Measurements from ENCODE around the gene DELE1.

The DELE1 gene

GRCh38 chr5:141904551-141904950 is 19.1 kb upstream of the DELE1 start:
- Histone ChIP-seq H3K4me1 (no peaks in the 10 kb centered on the region), H3K9me3 (no peaks in the 10 kb centered on the region), H3K4me3 (no peak overlapping the region), H3K27me3 (ENCODE audit: low read depth) (peaks cover 10% of the 10 kb centered on the region), H3K36me3 (replicated peaks) (no peaks in the 10 kb centered on the region)
- no peak for DNase-seq (ENCODE audit: low spot score in 2 of 2)
- in situ Hi-C loops (cut with MboI; ENCODE audit: low sequenced_read_pairs) = no loop called here

GRCh38 chr5:141906517-141906916 is 17.2 kb upstream of the DELE1 start:
- H3K4me3 ChIP-seq = no peak overlapping the region
- no peaks in the 10 kb centered on the region for H3K4me1 ChIP-seq
- peaks cover 10% of the 10 kb centered on the region for H3K27me3 ChIP-seq (ENCODE audit: low read depth)
- no peaks in the 10 kb centered on the region for H3K36me3 ChIP-seq (replicated peaks)
- no peak for DNase-seq (ENCODE audit: low spot score in 2 of 2)
- no peaks in the 10 kb centered on the region for H3K9me3 ChIP-seq
- in situ Hi-C loops (cut with MboI; ENCODE audit: low sequenced_read_pairs) = no loop called here

- H3K4me3 ChIP-seq = no peak overlapping the region
- no peaks in the 10 kb centered on the region for H3K4me1 ChIP-seq
- in situ Hi-C loops (cut with MboI; ENCODE audit: low sequenced_read_pairs) = no loop called here
- peaks cover 10% of the 10 kb centered on the region for H3K27me3 ChIP-seq (ENCODE audit: low read depth)
- DNase-seq (ENCODE audit: low spot score in 2 of 2) = no peak
- H3K36me3 ChIP-seq (replicated peaks) = no peaks in the 10 kb centered on the region
- no peaks in the 10 kb centered on the region for H3K9me3 ChIP-seq
Observed at GRCh38 chr5:141906972-141907371, 16.7 kb upstream of the DELE1 start.

- in situ Hi-C loops (cut with MboI; ENCODE audit: low sequenced_read_pairs) = no loop called here
- DNase-seq (ENCODE audit: low spot score in 2 of 2) = no peak
- peaks cover 10% of the 10 kb centered on the region for H3K27me3 ChIP-seq (ENCODE audit: low read depth)
Observed at GRCh38 chr5:141908796-141909195, 14.9 kb upstream of the DELE1 start.

GRCh38 chr5:141909212-141909611 is 14.5 kb upstream of the DELE1 start:
- no peak overlapping the region for H3K4me3 ChIP-seq
- in situ Hi-C loops (cut with MboI; ENCODE audit: low sequenced_read_pairs) = no loop called here
- H3K36me3 ChIP-seq (replicated peaks) = no peaks in the 10 kb centered on the region
- peaks cover 10% of the 10 kb centered on the region for H3K27me3 ChIP-seq (ENCODE audit: low read depth)
- H3K4me1 ChIP-seq = peaks cover 5% of the 10 kb centered on the region
- H3K9me3 ChIP-seq = no peaks in the 10 kb centered on the region
- no peak for DNase-seq (ENCODE audit: low spot score in 2 of 2)

More at GRCh38 chr5:141908796-141909195, 14.9 kb upstream of the DELE1 start:
- no peak overlapping the region for H3K4me3 ChIP-seq
- peaks cover under 1% of the 10 kb centered on the region for H3K4me1 ChIP-seq
- no peaks in the 10 kb centered on the region for H3K36me3 ChIP-seq (replicated peaks)
- no peaks in the 10 kb centered on the region for H3K9me3 ChIP-seq

GRCh38 chr5:141910271-141910673 is 13.4 kb upstream of the DELE1 start:
- Histone ChIP-seq H3K4me3 (no peak overlapping the region), H3K36me3 (replicated peaks) (no peaks in the 10 kb centered on the region), H3K9me3 (no peaks in the 10 kb centered on the region), H3K4me1 (peaks cover 8% of the 10 kb centered on the region), H3K27me3 (ENCODE audit: low read depth) (peaks cover 10% of the 10 kb centered on the region)
- DNase-seq (ENCODE audit: low spot score in 2 of 2) = no peak
- in situ Hi-C loops (cut with MboI; ENCODE audit: low sequenced_read_pairs) = no loop called here

GRCh38 chr5:141913560-141914198 is 10.0 kb upstream of the DELE1 start:
- Histone ChIP-seq H3K36me3 (replicated peaks) (no peaks in the 10 kb centered on the region), H3K4me1 (peaks cover 8% of the 10 kb centered on the region), H3K9me3 (no peaks in the 10 kb centered on the region), H3K4me3 (peak overlapping the region; percentile 6; the same call in 1 of the 2 replicates), H3K27me3 (ENCODE audit: low read depth) (no peaks in the 10 kb centered on the region)
- in situ Hi-C loops (cut with MboI; ENCODE audit: low sequenced_read_pairs) = no loop called here
- DNase-seq (ENCODE audit: low spot score in 2 of 2) = no peak

- H3K27me3 ChIP-seq (ENCODE audit: low read depth) = no peaks in the 10 kb centered on the region
- H3K4me3 ChIP-seq = peak overlapping the region; percentile 6; the same call in 1 of the 2 replicates
- no peaks in the 10 kb centered on the region for H3K36me3 ChIP-seq (replicated peaks)
- no peaks in the 10 kb centered on the region for H3K9me3 ChIP-seq
- peaks cover 8% of the 10 kb centered on the region for H3K4me1 ChIP-seq
- peak in 1 of 2 experiments; percentile 67 for DNase-seq (ENCODE audit: low spot score in 2 of 2)
- in situ Hi-C loops (cut with MboI; ENCODE audit: low sequenced_read_pairs) = no loop called here
Observed at GRCh38 chr5:141914199-141914743, 9.4 kb upstream of the DELE1 start.

- Histone ChIP-seq H3K36me3 (replicated peaks) (no peaks in the 10 kb centered on the region), H3K4me3 (no peak overlapping the region), H3K4me1 (peaks cover 8% of the 10 kb centered on the region), H3K9me3 (no peaks in the 10 kb centered on the region), H3K27me3 (ENCODE audit: low read depth) (no peaks in the 10 kb centered on the region)
- DNase-seq (ENCODE audit: low spot score in 2 of 2) = no peak
- in situ Hi-C loops (cut with MboI; ENCODE audit: low sequenced_read_pairs) = no loop called here
Observed at GRCh38 chr5:141914797-141915196, 8.9 kb upstream of the DELE1 start.

GRCh38 chr5:141915881-141916336 is 7.8 kb upstream of the DELE1 start:
- peaks cover 8% of the 10 kb centered on the region for H3K4me1 ChIP-seq
- no peaks in the 10 kb centered on the region for H3K9me3 ChIP-seq
- H3K4me3 ChIP-seq = no peak overlapping the region
- H3K36me3 ChIP-seq (replicated peaks) = no peaks in the 10 kb centered on the region
- peak in 1 of 2 experiments; percentile 16 for DNase-seq (ENCODE audit: low spot score in 2 of 2)
- in situ Hi-C loops (cut with MboI; ENCODE audit: low sequenced_read_pairs) = no loop called here
- H3K27me3 ChIP-seq (ENCODE audit: low read depth) = no peaks in the 10 kb centered on the region

GRCh38 chr5:141916522-141916921 is 7.1 kb upstream of the DELE1 start:
- H3K36me3 ChIP-seq (replicated peaks) = no peaks in the 10 kb centered on the region
- in situ Hi-C loops (cut with MboI; ENCODE audit: low sequenced_read_pairs) = no loop called here
- no peaks in the 10 kb centered on the region for H3K9me3 ChIP-seq
- H3K27me3 ChIP-seq (ENCODE audit: low read depth) = no peaks in the 10 kb centered on the region
- peaks cover 8% of the 10 kb centered on the region for H3K4me1 ChIP-seq
- no peak overlapping the region for H3K4me3 ChIP-seq
- no peak for DNase-seq (ENCODE audit: low spot score in 2 of 2)

- no peak for DNase-seq (ENCODE audit: low spot score in 2 of 2)
- no peaks in the 10 kb centered on the region for H3K9me3 ChIP-seq
- H3K4me3 ChIP-seq = no peak overlapping the region
- in situ Hi-C loops (cut with MboI; ENCODE audit: low sequenced_read_pairs) = no loop called here
- H3K4me1 ChIP-seq = peaks cover 8% of the 10 kb centered on the region
- no peaks in the 10 kb centered on the region for H3K36me3 ChIP-seq (replicated peaks)
- H3K27me3 ChIP-seq (ENCODE audit: low read depth) = no peaks in the 10 kb centered on the region
Observed at GRCh38 chr5:141917760-141918159, 5.9 kb upstream of the DELE1 start.

GRCh38 chr5:141919218-141920119 is 4.2 kb upstream of the DELE1 start:
- H3K4me1 ChIP-seq = peaks cover 4% of the 10 kb centered on the region
- no peak for DNase-seq (ENCODE audit: low spot score in 2 of 2)
- H3K36me3 ChIP-seq (replicated peaks) = peaks cover 2% of the 10 kb centered on the region
- H3K4me3 ChIP-seq = no peak overlapping the region
- no peaks in the 10 kb centered on the region for H3K9me3 ChIP-seq
- H3K27me3 ChIP-seq (ENCODE audit: low read depth) = no peaks in the 10 kb centered on the region
- in situ Hi-C loops (cut with MboI; ENCODE audit: low sequenced_read_pairs) = no loop called here

GRCh38 chr5:141920771-141921170 is 2.9 kb upstream of the DELE1 start:
- H3K36me3 ChIP-seq (replicated peaks) = peaks cover 7% of the 10 kb centered on the region
- peaks cover 4% of the 10 kb centered on the region for H3K4me1 ChIP-seq
- DNase-seq (ENCODE audit: low spot score in 2 of 2) = no peak
- in situ Hi-C loops (cut with MboI; ENCODE audit: low sequenced_read_pairs) = no loop called here
- no peaks in the 10 kb centered on the region for H3K9me3 ChIP-seq
- no peak overlapping the region for H3K4me3 ChIP-seq
- H3K27me3 ChIP-seq (ENCODE audit: low read depth) = no peaks in the 10 kb centered on the region
